NCI-H524 treated with DMSO at 0.1 percent for 48 hours (cell line): Measurements from ENCODE around the gene CENPB.
A peak's percentile ranks its signal among the peaks of the same experiment; 100 is the strongest.

ENCODE experiments used
- DNase-seq: peaks from one replicate; lab custom pipeline; 2025; lab: John Stamatoyannopoulos, UW

CENPB gene

DNA sequence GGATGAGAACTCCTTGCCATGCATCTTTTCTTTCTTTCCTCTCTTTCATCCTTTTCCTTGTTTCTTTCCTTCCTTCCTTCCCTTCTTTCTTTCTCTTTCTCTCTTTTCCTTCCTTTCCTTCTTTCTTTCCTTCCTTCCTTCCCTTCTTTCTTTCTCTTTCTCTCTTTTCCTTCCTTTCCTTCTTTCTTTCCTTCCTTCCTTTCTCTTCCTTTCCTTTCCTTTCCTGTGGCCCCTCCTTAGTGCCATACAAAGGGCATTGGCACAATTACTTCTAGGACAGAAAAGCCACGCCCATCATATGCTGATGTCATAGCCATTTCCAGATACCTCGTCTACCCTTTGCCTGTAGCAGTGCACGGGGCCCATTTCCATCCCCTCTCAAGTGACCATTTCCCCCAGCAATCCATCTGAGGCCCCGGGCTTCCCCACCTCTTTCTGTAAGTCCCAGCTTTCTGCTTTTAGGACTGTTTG is 2.2 kb upstream of the CENPB start:
- no peak for DNase-seq

- DNase-seq = no peak
Measured at GRCh38 chr20:3787324-3788014, 929 bp upstream of the CENPB start.

DNA sequence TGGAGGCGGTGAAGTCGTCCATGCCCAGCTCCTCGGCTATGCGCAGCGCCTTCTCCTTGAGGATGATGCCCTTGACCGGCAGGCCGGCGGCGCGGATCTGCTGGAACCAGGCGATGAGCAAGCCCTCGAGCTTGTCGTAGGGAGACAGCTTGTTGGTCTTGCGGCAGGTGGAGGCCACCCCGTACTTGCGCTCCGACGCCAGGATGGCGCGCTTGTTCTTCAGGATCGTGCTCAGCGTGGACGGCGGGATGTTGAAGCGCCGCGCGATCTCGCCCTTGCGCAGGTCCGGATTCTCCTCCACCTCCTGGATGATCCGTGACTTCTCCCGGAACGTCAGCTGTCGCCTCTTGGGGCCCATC is 435 bp downstream of the CENPB start:
- no peak for DNase-seq

GRCh38 chr20:3785240-3786125 is 1.1 kb downstream of the CENPB start:
- no peak for DNase-seq

DNA sequence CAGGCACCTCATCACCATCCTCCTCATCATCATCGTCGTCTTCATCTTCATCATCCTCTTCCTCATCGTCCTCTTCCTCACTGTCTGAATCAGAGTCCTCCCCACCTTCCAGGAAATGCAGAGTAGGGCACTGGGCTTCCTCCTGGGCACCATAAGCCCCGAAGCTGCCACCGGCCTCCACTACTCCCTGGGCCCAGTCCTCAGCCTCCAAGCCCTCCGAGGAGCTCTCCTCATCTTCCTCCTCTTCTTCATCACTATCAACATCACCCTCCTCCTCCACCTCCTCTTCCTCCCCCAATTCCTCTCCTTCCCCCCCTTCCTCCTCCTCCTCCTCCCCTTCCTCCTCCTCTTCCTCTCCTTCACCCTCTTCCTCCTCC is 1.7 kb downstream of the CENPB start:
- DNase-seq = no peak

GRCh38 chr20:3784216-3784853 is 2.2 kb downstream of the CENPB start:
- no peak for DNase-seq

DNA sequence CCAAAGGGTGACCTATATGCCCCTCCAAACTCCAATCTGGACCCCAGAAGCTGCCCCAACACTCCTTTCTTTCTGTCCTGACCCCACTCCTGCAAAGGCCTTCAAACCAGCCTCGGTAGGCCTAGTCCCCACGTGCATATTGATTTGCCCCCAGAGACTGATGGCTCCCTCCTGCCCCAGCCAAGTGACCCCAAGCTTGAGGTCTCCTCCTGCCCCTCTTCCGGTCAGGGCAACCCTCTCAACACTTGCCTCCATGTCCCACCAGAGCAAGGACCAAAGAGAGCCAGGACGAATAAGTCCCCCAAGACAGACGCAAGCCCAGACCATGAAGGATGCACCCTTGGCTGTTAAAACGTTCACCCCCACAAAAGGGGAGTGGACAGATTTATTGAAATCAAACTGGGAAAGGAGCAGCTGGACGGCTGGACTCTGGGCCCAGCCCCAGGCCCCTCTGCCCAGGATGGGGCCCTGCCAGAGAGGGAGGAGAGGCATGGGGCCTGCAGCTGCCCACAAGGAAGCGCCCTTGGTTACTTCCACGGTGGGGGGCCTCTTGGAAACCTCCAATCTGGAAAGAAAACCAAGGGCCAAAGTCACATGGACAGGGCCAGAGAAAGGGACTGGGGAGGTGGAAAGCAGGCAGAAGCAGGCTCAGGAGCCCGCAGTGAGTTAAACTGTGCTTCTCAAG is 2.9 kb downstream of the CENPB start:
- DNase-seq = no peak

GRCh38 chr20:3783068-3783489 is 3.5 kb downstream of the CENPB start:
- no peak for DNase-seq

DNA sequence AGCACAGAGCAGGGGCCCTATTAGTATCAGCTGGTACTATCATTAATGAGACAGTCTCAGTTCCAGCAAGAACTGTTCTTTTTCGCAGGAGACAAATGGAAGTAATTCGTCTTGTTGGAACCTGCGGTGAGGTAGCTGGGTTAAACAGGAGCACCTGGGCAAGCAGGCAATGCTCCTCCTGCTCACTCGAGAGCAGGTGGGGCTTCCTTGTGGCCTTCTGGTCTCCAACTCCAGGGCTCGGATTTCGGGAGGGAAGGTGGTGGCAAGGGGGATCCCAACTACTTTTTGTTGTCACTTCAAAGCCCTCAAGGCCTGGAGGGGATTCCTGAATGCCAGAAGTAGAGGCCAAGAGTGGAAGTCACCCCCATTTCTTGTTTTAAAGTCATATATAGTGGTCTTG is 3.9 kb downstream of the CENPB start:
- DNase-seq = no peak

DNA sequence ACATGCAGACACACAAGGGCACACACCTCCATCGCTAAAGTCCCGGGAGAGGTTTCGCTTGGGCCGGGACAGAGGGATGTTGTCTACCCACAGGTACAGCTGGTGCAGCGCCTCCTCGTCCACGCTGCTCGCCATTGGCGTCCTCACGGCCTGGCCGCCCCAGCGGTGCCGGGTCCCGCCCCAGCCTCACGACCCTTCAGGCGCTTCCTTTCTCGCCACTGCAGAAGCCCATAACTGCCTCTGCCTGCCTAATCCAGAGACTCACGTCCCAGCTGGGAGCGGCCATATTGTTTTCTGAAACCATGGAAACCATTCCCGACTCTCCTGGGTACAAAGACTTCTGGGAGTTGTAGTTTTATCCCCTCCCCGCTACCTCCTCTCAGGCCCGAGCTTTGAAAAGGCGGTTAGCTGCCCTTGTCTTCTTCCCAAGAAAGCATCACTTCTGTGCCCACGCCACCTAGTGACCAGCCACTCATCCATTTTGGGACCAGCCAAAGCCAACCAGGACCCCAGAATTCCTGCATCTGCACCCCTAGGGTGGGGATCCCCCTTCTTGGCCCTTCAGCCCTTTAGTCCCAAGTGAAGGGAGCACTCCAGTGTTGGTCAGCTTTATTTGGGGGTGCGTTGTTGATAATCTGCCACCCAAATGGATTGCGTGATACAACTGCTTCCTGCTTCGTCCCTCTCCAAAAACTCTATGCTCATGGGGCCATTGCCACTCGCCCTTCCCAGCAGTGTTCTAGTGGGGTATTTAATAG is 5.2 kb downstream of the CENPB start, which contains the start of gene SPEF1:
Gene SPEF1, minus strand, starts transcription at position 296 of the 758 bp plus-strand sequence. Its CDS starts 161 bp downstream, at position 135.
- peak; percentile 93 for DNase-seq

GRCh38 chr20:3778976-3779375 is 7.6 kb downstream of the CENPB start:
- DNase-seq = no peak

DNA sequence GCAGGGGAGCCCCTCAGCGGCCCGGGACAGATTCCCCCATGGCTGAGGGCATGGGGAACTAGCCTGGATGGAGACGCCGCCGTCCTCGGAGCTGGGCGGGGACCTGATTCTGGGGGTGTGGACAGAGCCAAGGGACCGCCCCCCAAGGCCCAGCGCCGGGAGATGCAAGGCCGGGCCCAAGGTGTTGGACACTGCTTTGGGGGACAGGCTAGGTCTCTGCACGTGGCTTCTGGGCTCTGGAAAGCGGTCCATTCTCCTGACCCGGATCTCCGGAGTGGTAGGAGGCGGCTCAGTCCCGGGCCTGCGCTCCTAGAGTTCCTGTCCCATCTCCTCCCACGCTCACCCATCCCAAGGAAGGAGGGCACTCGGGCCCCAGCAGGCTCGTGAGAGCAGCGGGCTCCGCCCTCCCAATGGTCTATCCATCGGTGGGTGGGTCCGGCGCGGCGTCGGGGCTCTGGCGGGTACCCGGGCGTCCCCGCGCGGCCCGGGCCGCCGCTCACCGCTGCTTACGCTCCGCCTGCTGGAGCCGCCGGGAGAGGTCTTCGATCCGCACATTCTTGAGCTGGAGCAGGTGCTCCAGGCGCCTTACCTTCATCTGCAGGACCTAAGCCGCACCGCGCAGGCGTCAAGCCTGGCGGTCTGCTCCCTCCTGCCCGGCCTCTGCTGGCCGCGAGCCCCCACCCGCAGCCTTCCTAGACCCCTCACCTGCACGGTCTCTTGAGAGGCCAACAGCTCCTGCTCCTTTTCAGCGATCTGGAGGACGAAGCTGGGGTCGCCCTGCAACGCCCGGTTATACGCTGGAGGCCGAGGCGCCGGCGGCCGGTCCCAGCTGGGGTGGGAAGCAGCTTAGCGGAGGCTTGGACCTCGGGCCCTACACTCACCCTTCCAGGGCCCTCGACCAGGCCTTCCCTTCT is 8.6 kb downstream of the CENPB start:
- no peak for DNase-seq

DNA sequence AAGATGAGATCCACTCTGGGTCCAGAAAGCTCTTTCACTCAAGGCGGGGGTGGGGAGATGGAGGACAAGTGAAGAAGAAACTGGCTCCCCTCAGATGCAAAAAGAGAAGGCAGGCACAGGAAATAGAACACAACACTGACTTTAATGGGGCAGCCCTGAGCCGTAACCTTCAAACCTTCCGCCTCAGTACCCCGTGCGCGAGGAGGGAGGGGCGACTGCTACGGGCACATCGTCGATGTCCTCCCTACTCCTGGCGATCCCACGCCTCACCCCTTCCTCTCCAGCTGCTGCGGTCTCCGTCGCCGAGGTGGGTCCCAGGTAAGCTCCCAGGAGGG is 9.2 kb downstream of the CENPB start:
- DNase-seq = no peak

GRCh38 chr20:3775457-3776108 is 11.0 kb downstream of the CENPB start:
- no peak for DNase-seq

DNA sequence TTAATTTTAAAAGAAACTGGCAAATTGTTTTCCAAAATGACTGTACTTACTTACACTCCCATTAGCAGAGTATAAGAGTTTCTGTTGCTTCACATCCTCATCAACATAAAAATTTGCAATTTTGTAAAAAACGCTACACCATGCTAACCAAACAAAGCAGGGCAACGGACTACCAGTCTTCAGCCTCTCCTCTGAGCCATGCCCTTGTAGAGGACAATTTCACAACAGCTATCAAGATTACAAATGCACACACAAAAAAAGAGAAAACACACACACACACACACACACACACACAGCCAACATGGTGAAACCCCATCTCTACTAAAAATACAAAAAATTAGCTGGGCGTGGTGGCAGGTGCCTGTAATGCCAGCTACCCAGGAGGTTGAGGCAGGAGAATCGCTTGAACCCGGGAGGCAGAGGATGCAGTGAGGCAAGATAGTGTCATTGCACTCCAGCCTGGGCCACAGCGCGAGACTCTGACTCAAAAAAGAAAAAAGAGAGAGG is 14.9 kb downstream of the CENPB start:
- DNase-seq = no peak

- peak; percentile 70 for DNase-seq
Measured at GRCh38 chr20:3768342-3769130, 18.0 kb downstream of the CENPB start.

- DNase-seq = peak; percentile 92
Measured at GRCh38 chr20:3767427-3768341, 18.9 kb downstream of the CENPB start, which contains the start of gene ADISSP. ADISSP (minus strand) TSS chr20:3767753; CDS start chr20:3760100, 7,653 bp downstream.

DNA sequence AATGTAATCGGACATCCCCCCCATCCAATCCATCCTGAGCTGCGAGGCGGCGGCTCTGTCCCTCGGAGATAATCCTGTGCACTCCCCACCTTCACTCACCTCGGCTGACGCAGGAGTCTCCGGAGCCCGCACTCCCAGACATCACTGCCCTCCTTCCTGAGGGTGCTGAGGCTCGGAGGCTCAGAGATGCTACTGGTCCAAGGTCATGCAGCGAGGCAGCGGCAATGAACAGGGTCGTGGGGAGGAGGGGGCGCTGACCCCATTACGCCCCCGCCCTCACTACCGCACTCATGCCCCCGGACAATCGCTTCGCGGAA is 19.5 kb downstream of the CENPB start:
- no peak for DNase-seq
